Body of pancreas (tissue), 4 donors: Measurements from ENCODE around the gene GPR155. TPM values are rescaled to one million over a fixed set of nuclear protein-coding genes. Genes with fewer than 3 reads are reported as not detected.

Experiments used
- ATAC-seq: fragments of 150-250 bp; one replicate; pipeline ENCODE4 v1.9.1; 2016
- DNase-seq, 4 donors: peaks; one replicate each; pipeline ENCODE4 v3.0.0-alpha.2; 2019
- H3K27ac ChIP-seq, 4 donors: fragments of 200-600 bp; sonication (generic); 1 replicate in 3 of 4; 2 replicates in 1 of 4; pipeline versions ENCODE4 v1.5.1 to v1.6.1; 2016 to 2019; ENCODE audit warnings: mild to moderate bottlenecking in 1 of 4, mixed read lengths in 1 of 4, moderate library complexity in 1 of 4
- H3K27me3 ChIP-seq, 2 donors: fragments of 200-600 bp; sonication (generic); one replicate each; pipeline ENCODE4 v1.6.0; 2016; ENCODE audit warnings: mild to moderate bottlenecking in 1 of 2
- H3K36me3 ChIP-seq, 2 donors: fragments of 200-600 bp; sonication (generic); replicated peaks in 1 of 2; 2 replicates each; pipeline ENCODE4 v1.5.1; 2016; ENCODE audit warnings: low read depth in 2 of 2; ENCODE audit not compliant: insufficient read depth in 1 of 2
- H3K4me1 ChIP-seq: fragments of 200-600 bp; sonication (generic); one replicate; pipeline ENCODE4 v1.6.0; 2016
- H3K4me3 ChIP-seq, 2 donors: fragments of 200-600 bp; sonication (generic); 1 replicate in 1 of 2; 2 replicates in 1 of 2; pipeline ENCODE4 v1.5.1; 2016 to 2019
- H3K9me3 ChIP-seq, 3 donors: fragments of 200-600 bp; sonication (generic); 1 replicate in 2 of 3; 2 replicates in 1 of 3; pipeline ENCODE4 v1.5.1; 2016
- POLR2A ChIP-seq, 3 donors: fragments of 450-650 bp; IDR thresholded peaks; one replicate each; pipeline ENCODE4 v1.6.1; 2016; ENCODE audit warnings: antibody characterized with exemption in 3 of 3, mild to moderate bottlenecking in 2 of 3
- WGBS, 2 donors: methylation state at CpG; one replicate each; pipeline ENCODE4 v1.1.5; 2017; 5-methylcytosine and 5-hydroxymethylcytosine counted together
- intact Hi-C: fragments of 100-400 bp; cut with DNase I; formaldehyde crosslinking; loops from one replicate; pipeline ENCODE4 v1.15.1; 2023
- total RNA-seq, 2 donors: library from RNA; depleted of rRNA; stranded (reverse); fragments of >200 nt; gene quantifications; one replicate each; pipeline ENCODE4 v1.1.0, GENCODE V29; 2016
- TF ChIP-seq, protein P1 (sequence below), 7 experiments: fragments of 450-650 bp in 4 of 7; fragments of 200-600 bp in 3 of 7; sonication (generic) in 3 of 7; IDR thresholded peaks; one replicate each; pipeline ENCODE4 v1.5.1; 2016 to 2019; ENCODE audit warnings: antibody characterized with exemption in 7 of 7

Gene GPR155
- total RNA-seq, 2 donors from 2014 or later, result 4.6 to 8.6 TPM

DNA sequence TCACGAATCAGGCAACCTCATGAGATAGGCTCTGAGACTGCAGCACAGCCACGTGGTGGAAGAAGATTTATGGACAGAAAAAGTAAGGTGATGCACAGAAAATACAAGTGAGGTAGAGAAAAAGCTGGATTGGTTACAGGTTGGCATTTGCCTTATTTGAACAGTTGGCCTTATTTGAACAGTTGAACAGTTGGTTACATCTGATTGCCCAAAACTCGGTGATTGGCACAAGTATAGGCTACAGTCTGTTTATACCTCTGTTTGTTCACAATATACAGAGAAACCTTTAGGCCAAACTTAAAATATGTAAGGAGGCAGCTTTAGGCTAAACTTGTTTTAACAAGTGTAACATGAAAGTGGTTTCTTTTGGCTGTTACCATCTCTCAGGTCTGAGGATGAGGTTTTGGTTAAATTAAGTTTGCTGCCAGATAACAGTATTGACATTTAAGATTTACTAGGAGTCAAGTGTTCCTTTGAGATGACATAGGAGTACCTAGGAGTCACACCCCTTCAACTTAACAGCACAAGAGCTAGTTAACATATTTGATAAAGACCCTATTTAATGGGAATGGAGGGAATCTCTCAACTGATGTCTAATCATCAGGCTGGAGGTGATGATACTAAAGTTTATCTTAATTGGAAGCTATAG, 16.5 kb upstream of the GPR155 start:
- Histone ChIP-seq H3K36me3 (no peaks in the 10 kb centered on the region), H3K9me3 (no peaks in the 10 kb centered on the region), H3K27ac (no peak overlapping the region), H3K4me3 (no peak overlapping the region), H3K27me3 (no peaks in the 10 kb centered on the region), H3K4me1 (peaks cover 14% of the 10 kb centered on the region)
- intact Hi-C loops, result no loop called here
- no peak for DNase-seq
- TF ChIP-seq POLR2A (IDR thresholded peaks at IDR 0.05), result no peak
- TF ChIP-seq, protein P1, sequence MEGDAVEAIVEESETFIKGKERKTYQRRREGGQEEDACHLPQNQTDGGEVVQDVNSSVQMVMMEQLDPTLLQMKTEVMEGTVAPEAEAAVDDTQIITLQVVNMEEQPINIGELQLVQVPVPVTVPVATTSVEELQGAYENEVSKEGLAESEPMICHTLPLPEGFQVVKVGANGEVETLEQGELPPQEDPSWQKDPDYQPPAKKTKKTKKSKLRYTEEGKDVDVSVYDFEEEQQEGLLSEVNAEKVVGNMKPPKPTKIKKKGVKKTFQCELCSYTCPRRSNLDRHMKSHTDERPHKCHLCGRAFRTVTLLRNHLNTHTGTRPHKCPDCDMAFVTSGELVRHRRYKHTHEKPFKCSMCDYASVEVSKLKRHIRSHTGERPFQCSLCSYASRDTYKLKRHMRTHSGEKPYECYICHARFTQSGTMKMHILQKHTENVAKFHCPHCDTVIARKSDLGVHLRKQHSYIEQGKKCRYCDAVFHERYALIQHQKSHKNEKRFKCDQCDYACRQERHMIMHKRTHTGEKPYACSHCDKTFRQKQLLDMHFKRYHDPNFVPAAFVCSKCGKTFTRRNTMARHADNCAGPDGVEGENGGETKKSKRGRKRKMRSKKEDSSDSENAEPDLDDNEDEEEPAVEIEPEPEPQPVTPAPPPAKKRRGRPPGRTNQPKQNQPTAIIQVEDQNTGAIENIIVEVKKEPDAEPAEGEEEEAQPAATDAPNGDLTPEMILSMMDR (IDR thresholded peaks at IDR 0.05), result no peak
- ATAC-seq, result peak; percentile 38
- 39 to 41% methylated on average over 3 of the region's 3 CpGs for WGBS, 2 donors

DNA sequence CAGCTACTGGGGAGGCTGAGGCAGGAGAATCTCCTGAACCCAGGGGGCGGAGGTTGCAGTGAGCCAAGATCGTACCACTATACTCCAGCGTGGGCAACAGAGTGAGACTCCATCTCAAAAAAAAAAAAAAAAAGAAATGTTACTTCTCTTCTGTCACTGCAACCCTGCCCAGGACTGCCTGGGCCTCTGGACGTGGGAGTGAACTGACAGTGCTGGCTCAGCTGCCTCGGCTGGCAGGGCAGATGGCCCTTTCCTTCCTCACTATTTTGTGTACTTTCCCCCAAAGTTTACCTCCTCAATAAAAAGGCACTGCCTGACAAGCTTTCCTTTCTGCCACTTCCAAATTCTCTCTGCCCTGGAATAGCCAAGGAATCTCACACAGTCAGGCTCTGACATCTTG, 12.5 kb upstream of the GPR155 start:
- peaks cover 19% of the 10 kb centered on the region for H3K4me1 ChIP-seq
- ATAC-seq (no peak), DNase-seq (no peak)
- intact Hi-C loops, result no loop called here
- 77 to 91% methylated on average over 2 to 5 of the region's 5 CpGs for WGBS, 2 donors
- no peaks in the 10 kb centered on the region for H3K27me3 ChIP-seq
- no peak overlapping the region for H3K27ac ChIP-seq
- H3K36me3 ChIP-seq, result no peaks in the 10 kb centered on the region
- no peak for TF ChIP-seq POLR2A (IDR thresholded peaks at IDR 0.05)
- TF ChIP-seq, protein P1 (IDR thresholded peaks at IDR 0.05), result no peak
- H3K9me3 ChIP-seq, result no peaks in the 10 kb centered on the region
- no peak overlapping the region for H3K4me3 ChIP-seq

DNA sequence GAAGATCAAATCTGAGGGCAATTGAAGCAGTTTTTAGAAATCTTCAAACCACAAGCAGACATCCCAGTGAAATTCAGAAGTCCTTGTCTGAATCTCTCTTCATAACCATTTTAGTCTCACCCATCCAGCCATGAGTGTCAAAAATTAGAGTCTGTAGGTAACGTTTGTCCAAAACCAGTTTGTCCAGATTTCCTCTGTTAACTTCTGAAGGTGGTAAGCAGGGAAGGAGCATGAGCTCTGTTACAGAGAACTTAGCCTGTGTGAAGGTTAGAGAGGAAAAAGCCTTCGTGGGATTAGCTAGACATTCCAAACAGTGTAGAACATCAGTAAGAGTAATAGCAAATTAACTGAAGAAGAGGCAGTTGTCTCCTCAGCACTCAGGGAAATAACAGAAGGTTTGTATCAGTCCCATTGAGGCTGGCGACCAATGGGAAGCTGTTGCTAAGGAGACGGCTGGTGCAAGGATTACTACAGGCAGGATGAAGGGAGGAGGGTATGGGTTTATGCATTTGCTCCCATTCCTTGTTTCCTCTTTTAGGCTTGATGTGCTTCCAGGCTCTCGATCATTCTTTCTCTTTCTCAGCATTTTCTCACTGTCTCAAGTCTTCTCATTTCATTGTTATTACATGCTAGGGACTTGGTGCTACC, 8.7 kb upstream of the GPR155 start:
- intact Hi-C loops, result no loop called here
- no peak overlapping the region for H3K27ac ChIP-seq
- no peak for DNase-seq
- H3K9me3 ChIP-seq, result no peaks in the 10 kb centered on the region
- no peaks in the 10 kb centered on the region for H3K36me3 ChIP-seq
- peaks cover 6% of the 10 kb centered on the region for H3K4me1 ChIP-seq
- WGBS, 2 donors, result 36 to 50% methylated on average over 5 of the region's 5 CpGs
- H3K27me3 ChIP-seq, result no peaks in the 10 kb centered on the region
- no peak overlapping the region for H3K4me3 ChIP-seq
- TF ChIP-seq, protein P1 (IDR thresholded peaks at IDR 0.05), result no peak
- peak; percentile 33 for ATAC-seq

DNA sequence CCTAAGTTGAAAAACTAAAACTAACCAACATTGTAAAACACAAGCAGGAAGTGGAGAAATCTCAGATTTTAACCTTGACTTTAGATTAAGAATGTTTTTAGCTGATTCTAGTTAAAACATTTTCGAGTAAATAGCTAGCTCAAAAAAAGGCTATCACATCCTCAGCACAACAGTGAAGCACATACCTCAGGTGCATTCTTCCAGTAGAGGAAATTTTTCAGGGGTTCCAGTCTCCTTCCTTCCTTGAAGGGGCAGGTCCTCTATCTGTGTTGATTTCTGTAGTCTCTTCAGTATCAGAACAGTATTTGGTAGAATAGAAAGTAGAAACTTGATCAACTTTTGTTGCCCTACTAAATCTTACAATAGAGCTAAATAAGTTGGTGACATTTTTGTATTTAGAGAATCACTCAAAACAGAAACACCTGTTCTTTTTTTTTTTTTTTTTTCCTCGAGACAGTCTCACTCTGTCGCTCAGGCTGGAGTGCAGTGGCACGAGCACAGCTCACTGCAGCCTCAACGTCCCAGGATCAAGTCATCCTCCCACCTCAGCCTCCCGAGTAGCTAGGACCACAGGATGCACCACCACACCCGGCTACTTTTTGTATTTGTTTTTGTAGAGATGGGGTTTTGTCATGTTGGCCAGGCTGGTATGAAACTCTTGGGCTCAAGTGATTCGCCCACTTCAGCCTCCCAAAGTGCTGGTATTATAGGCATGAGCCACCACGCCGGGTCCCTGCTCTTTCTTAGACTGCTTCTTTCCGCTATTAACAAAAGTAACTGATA, 6.9 kb upstream of the GPR155 start:
- Histone ChIP-seq H3K4me3 (no peak overlapping the region), H3K4me1 (peaks cover 6% of the 10 kb centered on the region), H3K27ac (peak overlapping the region in 1 of 4 donors; percentile 12), H3K27me3 (no peaks in the 10 kb centered on the region), H3K36me3 (no peaks in the 10 kb centered on the region), H3K9me3 (no peaks in the 10 kb centered on the region)
- DNase-seq (no peak), ATAC-seq (no peak)
- TF ChIP-seq, protein P1 (IDR thresholded peaks at IDR 0.05), result no peak
- TF ChIP-seq POLR2A (IDR thresholded peaks at IDR 0.05), result no peak
- 77 to 78% methylated on average over 11 of the region's 11 CpGs for WGBS, 2 donors
- intact Hi-C loops, result no loop called here
